BJ (cell line): ENCODE results near the gene LRBA. TPM values are rescaled to one million over a fixed set of nuclear protein-coding genes. Genes with fewer than 3 reads are reported as not detected.

Source experiments
- CTCF ChIA-PET: fragments of 350-600 bp; formaldehyde crosslinking; extraction: SDS; loops from one replicate; lab custom pipeline; 2021; ENCODE audit warnings: antibody characterized with exemption, inconsistent platforms; lab: Yijun Ruan, JAX
- POLR2A ChIA-PET: fragments of 300-600 bp; sonication (Branson Sonifier 250); formaldehyde crosslinking; extraction: SDS; loops from one replicate; lab custom pipeline; 2021; ENCODE audit warnings: antibody characterized with exemption; lab: Charles Lee
- DNase-seq: peaks from one replicate; pipeline ENCODE4 v3.0.0-alpha.2; 2011; ENCODE audit warnings: low read depth
- H3K27me3 ChIP-seq: 2 replicates; pipeline ENCODE4 v1.6.0; 2011; ENCODE audit warnings: low read length; ENCODE audit not compliant: control insufficient read depth, insufficient read depth
- H3K36me3 ChIP-seq: 2 replicates; pipeline ENCODE4 v1.5.1; 2011; ENCODE audit warnings: low read length; ENCODE audit not compliant: control insufficient read depth, insufficient read depth
- H3K4me3 ChIP-seq: 2 replicates; pipeline ENCODE4 v1.5.1; 2011; ENCODE audit warnings: low read depth, mild to moderate bottlenecking, control low read depth, low read length
- CTCF ChIP-seq: IDR thresholded peaks from 2 replicates; pipeline ENCODE4 v1.5.1; 2011; ENCODE audit warnings: low read depth, mild to moderate bottlenecking, control low read depth, inconsistent platforms, low read length, moderate library complexity; ENCODE audit not compliant: insufficient read depth
- polyA plus RNA-seq: library from polyadenylated mRNA; depleted of rRNA; stranded (reverse); fragments of >200 nt; gene quantifications from 2 replicates; pipeline ENCODE4 v1.2.3, GENCODE V29; 2011

The LRBA gene
- polyA plus RNA-seq, 1 experiment, result 8.2 TPM

DNA sequence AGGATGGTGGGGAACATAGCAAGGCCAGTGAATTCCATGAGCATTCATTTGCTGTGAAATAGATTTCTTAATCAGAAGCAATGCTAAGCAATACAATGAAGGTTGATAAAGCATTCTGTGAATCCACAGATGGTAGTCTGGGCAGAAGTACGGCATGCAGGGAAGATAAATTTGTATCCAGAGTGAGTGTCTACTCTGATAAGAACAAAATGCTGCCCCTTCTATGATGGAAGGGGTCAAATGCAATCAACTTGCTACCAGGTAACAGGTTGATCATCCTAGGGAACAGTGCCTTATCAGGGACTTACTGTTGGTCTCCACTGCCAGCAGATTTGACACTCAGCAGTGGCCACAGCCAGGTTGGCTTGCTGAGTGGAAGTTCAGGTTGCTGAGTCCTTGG, 243.7 kb downstream of the LRBA start:
- ChIA-PET CTCF (no interaction called here), POLR2A (no interaction called here)
- H3K27me3 ChIP-seq, result no peaks in the 10 kb centered on the region
- H3K36me3 ChIP-seq, result no peaks in the 10 kb centered on the region
- DNase-seq, result no peak
- no peak overlapping the region for H3K4me3 ChIP-seq
- no peak for TF ChIP-seq CTCF

DNA sequence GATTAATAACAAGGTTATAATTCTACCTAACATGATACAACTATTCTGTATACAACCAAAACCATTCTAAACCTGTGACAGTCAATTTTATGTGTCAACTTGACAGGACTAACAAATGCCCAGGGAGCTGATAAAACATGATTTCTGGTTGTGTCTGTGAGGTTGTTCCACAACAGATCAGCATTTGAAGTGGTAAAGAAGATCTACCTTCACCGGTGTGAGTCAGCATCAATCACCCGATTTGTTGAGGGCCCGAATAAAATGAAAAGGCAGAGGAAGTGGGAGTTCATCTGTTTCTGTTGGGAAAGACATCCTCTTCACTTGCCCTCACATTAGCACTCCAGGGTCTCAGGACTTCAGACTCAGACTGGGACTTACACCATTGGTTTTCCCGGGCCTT, 245.2 kb downstream of the LRBA start:
- no peak for TF ChIP-seq CTCF
- ChIA-PET POLR2A (no interaction called here), CTCF (interaction anchor here (1.0 kb wide), 1 partner anchor 15 kb away, joined by 3 read pairs; no protein-coding TSS in a partner anchor)
- Histone ChIP-seq H3K4me3 (no peak overlapping the region), H3K36me3 (no peaks in the 10 kb centered on the region), H3K27me3 (no peaks in the 10 kb centered on the region)
- DNase-seq, result no peak

DNA sequence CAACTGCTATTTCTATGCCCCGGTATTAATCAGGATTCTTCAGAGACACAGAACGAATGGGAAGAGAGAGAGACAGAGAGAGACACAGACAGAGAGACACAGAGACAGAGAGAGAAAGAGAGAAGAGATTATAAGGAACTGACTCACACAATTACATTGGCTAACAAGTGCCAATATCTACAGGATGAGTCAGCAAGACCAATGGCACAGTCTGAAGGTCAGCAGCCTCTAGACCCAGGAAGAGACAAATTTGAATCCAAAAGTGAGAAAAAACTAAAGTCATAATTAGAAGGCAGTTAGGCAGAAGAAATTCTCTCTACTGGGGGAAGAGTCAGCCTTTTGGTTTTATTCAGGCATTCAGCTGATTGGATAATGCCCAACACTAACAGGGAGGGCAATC, 245.8 kb downstream of the LRBA start:
- CTCF ChIA-PET, result interaction anchor here (1.0 kb wide), 1 partner anchor 15 kb away, joined by 3 read pairs; no protein-coding TSS in a partner anchor
- Histone ChIP-seq H3K27me3 (no peaks in the 10 kb centered on the region), H3K36me3 (no peaks in the 10 kb centered on the region), H3K4me3 (no peak overlapping the region)
- no peak for DNase-seq
- POLR2A ChIA-PET, result no interaction called here
- TF ChIP-seq CTCF, result no peak

DNA sequence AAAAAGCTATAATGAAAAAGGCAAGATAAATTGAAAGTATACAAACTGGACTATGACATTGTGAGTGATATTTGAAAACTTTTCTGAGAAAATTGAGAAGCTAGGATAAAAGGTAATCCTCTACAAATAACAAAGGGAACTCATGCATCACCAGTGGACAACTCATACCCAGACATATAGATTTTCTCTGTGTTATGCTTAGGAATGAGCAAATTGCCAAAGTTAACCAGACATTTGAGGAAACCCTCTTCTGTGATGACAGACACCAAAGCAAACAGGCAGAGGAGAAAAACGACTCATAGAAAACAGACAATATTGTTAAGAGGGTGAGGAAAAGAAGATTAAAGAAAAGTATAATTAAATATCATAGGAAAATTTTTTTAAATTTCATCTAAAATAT, 246.6 kb downstream of the LRBA start:
- no peak for TF ChIP-seq CTCF
- Histone ChIP-seq H3K4me3 (no peak overlapping the region), H3K27me3 (no peaks in the 10 kb centered on the region), H3K36me3 (no peaks in the 10 kb centered on the region)
- ChIA-PET POLR2A (no interaction called here), CTCF (no interaction called here)
- DNase-seq, result no peak

GRCh38 chr4:150765216-150765615, 249.9 kb downstream of the LRBA start:
- POLR2A ChIA-PET, result no interaction called here
- Histone ChIP-seq H3K4me3 (no peak overlapping the region), H3K36me3 (no peaks in the 10 kb centered on the region), H3K27me3 (no peaks in the 10 kb centered on the region)
- no peak for TF ChIP-seq CTCF
- CTCF ChIA-PET, result no interaction called here
- DNase-seq, result no peak
